Keratinocyte (primary cell): ENCODE results near the gene AKR7A3. TPM values are rescaled to one million over a fixed set of nuclear protein-coding genes. Genes with fewer than 3 reads are reported as not detected.

ENCODE experiments used
- DNase-seq: peaks from one replicate; pipeline ENCODE4 v3.0.0-alpha.2; 2011; ENCODE audit warnings: low read depth, missing footprints, low spot score
- FAIRE-seq: peaks from 2 replicates; lab custom pipeline; 2011; peaks lifted over from hg19 to GRCh38; lab: Jason Lieb, UNC
- H2AFZ ChIP-seq: 2 replicates; pipeline ENCODE4 v1.6.0; 2012; ENCODE audit warnings: low read length, control low read depth, inconsistent platforms; ENCODE audit not compliant: control insufficient read depth
- H3K27ac ChIP-seq: 2 replicates; pipeline ENCODE4 v1.5.1; 2011; ENCODE audit warnings: low read length; ENCODE audit not compliant: control insufficient read depth, insufficient read depth
- H3K27me3 ChIP-seq: 3 replicates; pipeline ENCODE4 v1.6.0; 2011; ENCODE audit warnings: low read length; ENCODE audit not compliant: control insufficient read depth, insufficient read depth; ENCODE audit errors: extremely low read depth
- H3K36me3 ChIP-seq, 2 experiments: 2 replicates in 1 of 2; 3 replicates in 1 of 2; pipeline ENCODE4 v1.5.1; 2011; ENCODE audit warnings: low read length in 2 of 2, mild to moderate bottlenecking in 1 of 2; ENCODE audit not compliant: control insufficient read depth in 2 of 2, insufficient read depth in 2 of 2; ENCODE audit errors: extremely low read depth in 1 of 2
- H3K4me1 ChIP-seq: 3 replicates; pipeline ENCODE4 v1.5.1; 2011; ENCODE audit warnings: low read length; ENCODE audit not compliant: control insufficient read depth, insufficient read depth; ENCODE audit errors: extremely low read depth
- H3K4me2 ChIP-seq: 3 replicates; pipeline ENCODE4 v1.6.0; 2011; ENCODE audit warnings: low read depth, low read length; ENCODE audit not compliant: control insufficient read depth, insufficient read depth; ENCODE audit errors: extremely low read depth
- H3K4me3 ChIP-seq, 3 experiments: fragments of 200-600 bp in 1 of 3; sonication (generic) in 1 of 3; 2 replicates in 2 of 3; 3 replicates in 1 of 3; pipeline ENCODE4 v1.5.1; 2011 to 2016; ENCODE audit warnings: low read length in 3 of 3, mild to moderate bottlenecking in 3 of 3, control low read depth in 2 of 3, inconsistent platforms in 1 of 3, low read depth in 1 of 3, mixed read lengths in 1 of 3, mixed run types in 1 of 3, moderate library complexity in 1 of 3; ENCODE audit not compliant: control insufficient read depth in 2 of 3, insufficient read depth in 2 of 3; ENCODE audit errors: extremely low read depth in 1 of 3
- H3K79me2 ChIP-seq: 2 replicates; pipeline ENCODE4 v1.6.0; 2012; ENCODE audit warnings: low read length; ENCODE audit not compliant: control insufficient read depth, insufficient read depth
- H3K9ac ChIP-seq: 3 replicates; pipeline ENCODE4 v1.6.0; 2011; ENCODE audit warnings: low read length; ENCODE audit not compliant: control insufficient read depth, insufficient read depth; ENCODE audit errors: extremely low read depth
- H3K9me1 ChIP-seq: 3 replicates; pipeline ENCODE4 v1.6.0; 2011; ENCODE audit warnings: low read length; ENCODE audit not compliant: control insufficient read depth, insufficient read depth; ENCODE audit errors: extremely low read depth
- H3K9me3 ChIP-seq: 2 replicates; pipeline ENCODE4 v1.5.1; 2012; ENCODE audit warnings: low read depth, low read length; ENCODE audit not compliant: control insufficient read depth
- H4K20me1 ChIP-seq: 3 replicates; pipeline ENCODE4 v1.6.0; 2011; ENCODE audit warnings: low read length; ENCODE audit not compliant: control insufficient read depth, insufficient read depth; ENCODE audit errors: extremely low read depth
- CTCF ChIP-seq, 3 experiments: IDR thresholded peaks in 1 of 3; conservative IDR thresholded peaks in 1 of 3; optimal IDR thresholded peaks in 1 of 3; 2 replicates in 2 of 3; 3 replicates in 1 of 3; pipeline versions ENCODE3 to v1.5.1; 2011; ENCODE audit warnings: low read length in 3 of 3, mild to moderate bottlenecking in 3 of 3, moderate library complexity in 2 of 3, control low read depth in 1 of 3, inconsistent platforms in 1 of 3; ENCODE audit not compliant: insufficient read depth in 2 of 3; ENCODE audit errors: extremely low read depth in 1 of 3
- EZH2 ChIP-seq: IDR thresholded peaks from one replicate; pipeline ENCODE4 v1.6.1; 2012; ENCODE audit warnings: inconsistent platforms, mild to moderate bottlenecking, low read length, moderate library complexity
- dilution Hi-C: fragments of 300-500 bp; cut with MboI; formaldehyde crosslinking; loops from one replicate; pipeline ENCODE4 v1.7.0; 2020; ENCODE audit warnings: low sequenced_read_pairs; ENCODE audit not compliant: extremely low pct_ligation_motif_present
- polyA plus RNA-seq, 5 experiments: library from polyadenylated mRNA; depleted of rRNA in 3 of 5; stranded (reverse) in 3 of 5; stranded (forward) in 1 of 5; unstranded in 1 of 5; fragments of >200 nt; gene quantifications; 1 replicate in 1 of 5; 2 replicates in 3 of 5; 3 replicates in 1 of 5; pipeline versions ENCODE4 v1.2.1 to v1.2.3, GENCODE V29; 2011 to 2012; ENCODE audit warnings: missing spikeins in 2 of 5, low read depth in 1 of 5, low replicate concordance in 1 of 5

Gene AKR7A3
- polyA plus RNA-seq, 1 donor (not counting 4 experiments of a cell fraction or from before 2014, with no cell fraction given), result 0.17 TPM

GRCh38 chr1:19260211-19261138 is 28.1 kb downstream of the AKR7A3 start:
- Histone ChIP-seq H3K4me1 (no peaks in the 10 kb centered on the region), H3K9me3 (no peaks in the 10 kb centered on the region), H4K20me1 (peaks cover 5% of the 10 kb centered on the region), H3K27me3 (no peaks in the 10 kb centered on the region), H3K9me1 (no peaks in the 10 kb centered on the region), H2AFZ (no peak overlapping the region), H3K9ac (no peak overlapping the region), H3K27ac (no peak overlapping the region), H3K4me2 (no peak overlapping the region), H3K36me3 (peaks cover 36 to 41% of the 10 kb centered on the region in 2 experiments), H3K79me2 (peaks cover 13% of the 10 kb centered on the region), H3K4me3 (no peak overlapping the region)
- FAIRE-seq, result no peak
- no peak for DNase-seq
- dilution Hi-C loops, result no loop called here
- TF ChIP-seq EZH2 (no peak), CTCF (optimal IDR thresholded peaks at IDR 0.05 in 1 of 3, IDR thresholded peaks at IDR 0.05 in 1 of 3, conservative IDR thresholded peaks at IDR 0.05 in 1 of 3; ENCODE audit: extremely low read depth in 1 of 3, insufficient read depth in 2 of 3, low read length in 3 of 3) (no peak)

GRCh38 chr1:19258353-19258752 is 30.2 kb downstream of the AKR7A3 start:
- Histone ChIP-seq H3K4me2 (no peak overlapping the region), H4K20me1 (peaks cover 12% of the 10 kb centered on the region), H3K79me2 (peaks cover 34% of the 10 kb centered on the region), H3K9me3 (no peaks in the 10 kb centered on the region), H3K9me1 (peaks cover 3% of the 10 kb centered on the region), H3K27ac (no peak overlapping the region), H3K27me3 (no peaks in the 10 kb centered on the region), H2AFZ (no peak overlapping the region), H3K4me3 (no peak overlapping the region), H3K4me1 (peaks cover 5% of the 10 kb centered on the region), H3K36me3 (peaks cover 38 to 52% of the 10 kb centered on the region in 2 experiments), H3K9ac (no peak overlapping the region)
- dilution Hi-C loops, result no loop called here
- FAIRE-seq, result no peak
- no peak for DNase-seq
- TF ChIP-seq EZH2, result no peak
- TF ChIP-seq CTCF (optimal IDR thresholded peaks at IDR 0.05 in 1 of 3, IDR thresholded peaks at IDR 0.05 in 1 of 3, conservative IDR thresholded peaks at IDR 0.05 in 1 of 3; ENCODE audit: extremely low read depth in 1 of 3, insufficient read depth in 2 of 3, low read length in 3 of 3), result no peak
